GM12801 (cell line): ENCODE results near the gene PECR.

ENCODE experiments used
- TF ChIP-seq, protein P1 (sequence below): IDR thresholded peaks from one replicate; pipeline ENCODE4 v1.5.1; 2011; ENCODE audit warnings: control low read depth; ENCODE audit not compliant: insufficient read length; ENCODE audit errors: extremely low read depth

The PECR gene

DNA sequence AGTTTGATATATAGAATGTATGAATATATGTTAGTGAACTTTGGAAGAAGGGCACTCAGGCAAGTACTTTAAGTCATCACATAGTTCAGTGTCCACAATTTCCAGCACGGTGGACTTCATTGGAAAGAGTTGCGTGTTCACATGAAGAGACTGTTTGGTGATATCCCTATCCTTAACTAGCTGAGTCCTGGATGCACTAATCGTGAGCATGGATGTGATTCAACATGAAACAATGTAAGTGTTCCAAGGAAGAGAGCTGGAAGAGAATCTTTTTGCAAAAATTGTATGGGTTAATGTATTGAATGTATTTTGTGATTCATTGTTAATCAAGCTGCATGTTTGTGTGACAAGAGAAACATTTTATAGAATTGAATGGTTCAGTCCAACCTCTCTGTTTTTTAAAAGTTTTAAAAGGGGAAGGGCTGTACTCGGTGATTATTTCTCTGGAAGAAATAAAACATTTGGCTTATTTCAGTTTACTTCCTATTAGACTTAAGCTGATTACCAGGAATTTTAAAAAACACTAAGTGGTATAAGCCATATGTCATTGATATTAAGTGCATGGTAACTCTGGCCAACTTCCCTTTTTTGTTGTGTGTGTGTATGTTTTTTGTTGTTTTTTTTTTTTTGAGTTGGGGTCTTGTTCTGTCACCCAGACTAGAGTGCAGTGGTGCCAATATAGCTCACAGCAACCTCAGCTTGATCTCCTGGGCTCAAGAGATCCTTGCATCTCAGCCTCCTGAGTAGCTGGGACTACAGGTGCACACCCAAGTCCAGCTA lies 36.1 kb upstream of the PECR start:
- TF ChIP-seq, protein P1, sequence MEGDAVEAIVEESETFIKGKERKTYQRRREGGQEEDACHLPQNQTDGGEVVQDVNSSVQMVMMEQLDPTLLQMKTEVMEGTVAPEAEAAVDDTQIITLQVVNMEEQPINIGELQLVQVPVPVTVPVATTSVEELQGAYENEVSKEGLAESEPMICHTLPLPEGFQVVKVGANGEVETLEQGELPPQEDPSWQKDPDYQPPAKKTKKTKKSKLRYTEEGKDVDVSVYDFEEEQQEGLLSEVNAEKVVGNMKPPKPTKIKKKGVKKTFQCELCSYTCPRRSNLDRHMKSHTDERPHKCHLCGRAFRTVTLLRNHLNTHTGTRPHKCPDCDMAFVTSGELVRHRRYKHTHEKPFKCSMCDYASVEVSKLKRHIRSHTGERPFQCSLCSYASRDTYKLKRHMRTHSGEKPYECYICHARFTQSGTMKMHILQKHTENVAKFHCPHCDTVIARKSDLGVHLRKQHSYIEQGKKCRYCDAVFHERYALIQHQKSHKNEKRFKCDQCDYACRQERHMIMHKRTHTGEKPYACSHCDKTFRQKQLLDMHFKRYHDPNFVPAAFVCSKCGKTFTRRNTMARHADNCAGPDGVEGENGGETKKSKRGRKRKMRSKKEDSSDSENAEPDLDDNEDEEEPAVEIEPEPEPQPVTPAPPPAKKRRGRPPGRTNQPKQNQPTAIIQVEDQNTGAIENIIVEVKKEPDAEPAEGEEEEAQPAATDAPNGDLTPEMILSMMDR = no peak

DNA sequence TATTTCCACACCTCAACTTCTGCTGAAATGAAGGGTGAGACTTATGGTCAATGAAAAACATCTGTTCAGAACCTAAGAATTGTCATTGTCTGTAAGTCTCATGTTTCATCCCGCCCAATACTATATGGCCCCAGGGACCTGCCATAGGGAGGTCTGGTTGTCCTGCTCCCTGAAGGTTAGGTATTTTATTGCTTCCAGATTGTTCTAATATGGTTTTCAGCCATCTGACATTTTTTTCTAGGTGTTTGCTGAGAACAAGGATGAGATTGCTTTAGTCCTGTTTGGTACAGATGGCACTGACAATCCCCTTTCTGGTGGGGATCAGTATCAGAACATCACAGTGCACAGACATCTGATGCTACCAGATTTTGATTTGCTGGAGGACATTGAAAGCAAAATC lies 34.8 kb upstream of the PECR start:
- TF ChIP-seq, protein P1 = no peak

DNA sequence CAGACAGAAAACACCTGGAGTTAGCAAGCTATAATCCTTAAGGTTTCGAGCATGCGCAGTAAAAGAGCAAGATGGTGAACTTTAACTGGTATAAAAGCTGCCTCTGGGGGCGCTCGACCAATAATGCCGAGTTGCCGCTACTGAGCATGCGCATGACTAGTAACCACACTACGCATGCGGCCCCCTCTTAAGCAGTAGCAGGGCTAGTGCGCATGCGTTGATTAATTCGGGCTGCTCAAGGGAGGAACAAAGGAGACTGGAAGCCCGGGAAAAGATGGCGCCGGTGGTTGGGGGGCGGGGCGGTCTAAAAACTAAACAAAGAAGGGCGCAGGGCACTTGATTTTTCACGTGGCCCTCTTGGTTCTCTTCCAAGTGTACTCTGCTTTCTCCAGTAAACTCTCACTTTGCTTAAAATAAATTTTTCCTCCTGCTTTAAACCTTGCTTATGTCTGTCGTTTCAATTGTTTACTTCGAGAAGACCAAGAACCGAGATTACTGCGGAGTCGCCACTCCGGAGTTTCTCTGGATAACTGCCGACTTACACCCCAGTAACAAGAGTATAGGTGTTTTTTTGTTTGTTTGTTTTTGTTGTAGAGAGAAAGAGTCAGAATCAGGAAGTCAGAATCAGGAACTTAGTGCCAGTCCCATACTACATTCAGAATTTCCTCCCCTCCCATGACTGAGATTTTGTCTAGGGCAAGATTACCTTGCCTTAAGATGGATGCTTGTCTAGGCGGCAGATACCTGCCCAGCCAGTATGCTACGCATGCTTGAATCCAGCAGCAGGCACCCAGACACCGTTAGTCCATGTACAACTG lies 33.3 kb upstream of the PECR start:
- TF ChIP-seq, protein P1 = no peak

DNA sequence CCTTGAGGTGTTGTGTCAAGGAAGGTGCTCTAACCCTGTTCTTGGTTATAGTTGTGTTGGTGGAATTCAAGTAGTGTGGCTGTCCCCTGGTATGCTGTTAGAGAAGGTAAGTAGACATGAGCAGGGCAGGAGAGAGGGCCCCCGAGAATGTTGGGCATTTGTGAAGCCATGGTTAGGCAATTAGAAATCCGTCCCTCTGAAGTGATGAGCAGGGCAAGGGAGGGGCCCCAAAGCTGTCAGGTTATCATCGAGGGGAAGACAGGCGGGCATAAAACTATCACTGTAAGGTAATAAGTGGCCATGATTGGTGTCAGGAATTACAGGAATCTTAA lies 32.7 kb upstream of the PECR start:
- TF ChIP-seq, protein P1 = no peak

DNA sequence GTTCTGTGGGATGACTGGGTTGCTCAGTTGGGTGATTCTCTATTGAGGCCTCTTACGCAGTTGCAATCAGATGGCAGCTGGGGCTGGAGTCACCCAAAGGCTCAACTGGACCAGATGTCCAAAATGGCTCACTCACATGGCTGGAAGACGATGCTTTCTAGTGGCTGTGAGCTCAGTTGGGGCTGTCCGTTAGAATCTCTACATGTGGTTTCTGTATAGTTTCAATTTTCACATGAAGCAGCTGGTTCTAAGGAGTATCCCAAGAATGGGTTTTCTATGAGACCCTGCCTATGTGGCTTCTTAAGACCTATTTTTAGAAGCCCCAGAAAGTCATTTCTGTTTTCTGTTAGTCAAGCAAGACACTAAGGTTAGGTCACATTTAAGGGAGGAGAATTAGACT lies 32.0 kb upstream of the PECR start:
- TF ChIP-seq, protein P1 = no peak

DNA sequence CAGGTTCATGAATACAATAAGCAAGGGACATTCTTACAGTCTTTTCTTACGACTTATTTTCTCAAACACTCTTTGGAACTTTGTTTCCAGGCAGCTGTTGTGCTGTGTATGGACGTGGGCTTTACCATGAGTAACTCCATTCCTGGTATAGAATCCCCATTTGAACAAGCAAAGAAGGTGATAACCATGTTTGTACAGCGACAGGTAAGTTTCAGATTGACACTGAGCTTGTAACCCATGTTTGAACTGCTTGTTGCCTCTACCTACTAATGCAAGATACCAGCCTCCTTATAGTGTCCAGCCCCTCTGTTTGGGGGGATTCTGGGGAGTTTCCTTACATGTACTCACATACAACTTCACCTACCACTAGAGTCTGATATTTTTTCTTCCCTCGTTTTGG lies 31.3 kb upstream of the PECR start:
- TF ChIP-seq, protein P1 = no peak

DNA sequence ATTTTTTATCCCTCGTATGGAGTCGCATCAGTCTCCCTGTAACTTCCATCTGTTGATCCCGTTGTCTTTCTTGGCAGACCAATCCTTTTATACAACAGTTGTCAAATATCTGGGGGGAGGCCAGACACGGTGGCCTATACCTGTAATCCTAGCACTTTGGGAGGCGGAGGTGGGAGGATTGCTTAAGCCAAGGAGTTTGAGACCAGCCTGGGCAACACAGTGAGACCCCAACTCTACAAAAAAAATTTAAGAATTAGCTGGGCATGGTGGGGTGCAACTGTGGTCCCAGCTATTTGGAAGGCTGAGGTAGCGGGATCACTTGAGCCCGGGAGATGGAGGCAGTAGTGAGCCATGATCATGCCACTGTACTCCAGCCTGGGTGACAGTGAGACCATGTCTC lies 29.5 kb upstream of the PECR start:
- TF ChIP-seq, protein P1 = no peak
